Measurements from ENCODE around the gene ADAMTSL4.

DNA sequence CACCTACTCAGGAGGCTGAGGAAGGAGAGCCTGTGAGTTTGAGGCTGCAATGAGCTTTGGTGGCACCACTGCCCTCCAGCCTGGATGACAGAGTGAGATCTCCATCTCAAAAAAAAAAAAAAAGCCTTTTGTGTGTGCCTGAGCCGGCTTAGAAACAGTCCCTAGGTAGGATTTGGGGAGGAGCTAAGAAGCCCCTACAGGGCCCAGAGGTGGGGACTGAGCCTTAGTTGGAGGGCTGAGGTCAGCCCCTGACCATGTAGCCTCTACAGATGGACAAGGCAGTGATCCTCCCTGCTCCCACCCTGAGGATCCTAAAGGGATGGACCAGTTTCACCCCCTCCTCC, 2.5 kb downstream of the ADAMTSL4 start:
- TF ChIP-seq, protein P1, sequence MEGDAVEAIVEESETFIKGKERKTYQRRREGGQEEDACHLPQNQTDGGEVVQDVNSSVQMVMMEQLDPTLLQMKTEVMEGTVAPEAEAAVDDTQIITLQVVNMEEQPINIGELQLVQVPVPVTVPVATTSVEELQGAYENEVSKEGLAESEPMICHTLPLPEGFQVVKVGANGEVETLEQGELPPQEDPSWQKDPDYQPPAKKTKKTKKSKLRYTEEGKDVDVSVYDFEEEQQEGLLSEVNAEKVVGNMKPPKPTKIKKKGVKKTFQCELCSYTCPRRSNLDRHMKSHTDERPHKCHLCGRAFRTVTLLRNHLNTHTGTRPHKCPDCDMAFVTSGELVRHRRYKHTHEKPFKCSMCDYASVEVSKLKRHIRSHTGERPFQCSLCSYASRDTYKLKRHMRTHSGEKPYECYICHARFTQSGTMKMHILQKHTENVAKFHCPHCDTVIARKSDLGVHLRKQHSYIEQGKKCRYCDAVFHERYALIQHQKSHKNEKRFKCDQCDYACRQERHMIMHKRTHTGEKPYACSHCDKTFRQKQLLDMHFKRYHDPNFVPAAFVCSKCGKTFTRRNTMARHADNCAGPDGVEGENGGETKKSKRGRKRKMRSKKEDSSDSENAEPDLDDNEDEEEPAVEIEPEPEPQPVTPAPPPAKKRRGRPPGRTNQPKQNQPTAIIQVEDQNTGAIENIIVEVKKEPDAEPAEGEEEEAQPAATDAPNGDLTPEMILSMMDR (IDR thresholded peaks at IDR 0.05; ENCODE audit: extremely low read depth in 1 of 2, insufficient read depth in 1 of 2, low read depth in 1 of 2, low read length in 2 of 2) = no peak
- TF ChIP-seq POLR2A (IDR thresholded peaks at IDR 0.05; ENCODE audit: low read depth, low read length) (no peak), JUN (IDR thresholded peaks at IDR 0.05; ENCODE audit: borderline replicate concordance, insufficient read depth, insufficient read length, low read depth) (no peak), EZH2 (IDR thresholded peaks at IDR 0.05; ENCODE audit: borderline replicate concordance, low read depth, low read length, severe bottlenecking) (no peak), POLR2AphosphoS5 (IDR thresholded peaks at IDR 0.05; ENCODE audit: insufficient read depth, low read depth, low read length) (no peak), GATA2 (IDR thresholded peaks at IDR 0.05; ENCODE audit: insufficient read depth, insufficient read length, low read depth, low read length) (no peak), MYC (IDR thresholded peaks at IDR 0.05; ENCODE audit: low read depth, low read length) (no peak), FOS (IDR thresholded peaks at IDR 0.05; ENCODE audit: borderline replicate concordance, insufficient read depth, low read length) (no peak)
